PC-3 (cell line): ENCODE results near the gene JMJD7. TPM values are rescaled to one million over a fixed set of nuclear protein-coding genes. Genes with fewer than 3 reads are reported as not detected.
A peak's percentile ranks its signal among the peaks of the same experiment; 100 is the strongest.
"Not testable (repeated sequence)": the region's sequence is repeated elsewhere in the genome, so short reads cannot be mapped to it uniquely, and the experiment has no call there.

ENCODE experiments used
- ATAC-seq: fragments of 200-7000 bp; cut with Tn5 transposase; 2 replicates; pipeline ENCODE4 v1.9.1; 2020; ENCODE audit warnings: mild to moderate bottlenecking, moderate library complexity
- BruUV-seq: library from RNA; stranded (reverse); fragments of 400-500 nt; replicated peaks from 2 replicates; lab custom pipeline; 2021; lab: Mats Ljungman, UMichigan
- CTCF ChIA-PET: fragments of 300-600 bp; sonication (Branson Sonifier 250); formaldehyde crosslinking; loops from one replicate; lab custom pipeline; 2022; ENCODE audit warnings: antibody characterized with exemption; lab: Charles Lee
- POLR2A ChIA-PET: fragments of 300-600 bp; sonication (Branson Sonifier 250); formaldehyde crosslinking; loops from one replicate; lab custom pipeline; 2022; ENCODE audit warnings: antibody characterized with exemption; ENCODE audit not compliant: unreplicated experiment; lab: Charles Lee
- DNase-seq: peaks from one replicate; pipeline ENCODE4 v3.0.0-alpha.2; 2015
- H2AFZ ChIP-seq: fragments of 300-600 bp; sonication (generic); 2 replicates; pipeline ENCODE4 v1.6.0; 2016; ENCODE audit warnings: antibody characterized with exemption, low read length
- H3F3A ChIP-seq: fragments of 300-600 bp; sonication (generic); one replicate; pipeline ENCODE4 v1.6.0; 2017; ENCODE audit warnings: antibody characterized with exemption, low read length, control low read depth, mild to moderate bottlenecking; ENCODE audit not compliant: unreplicated experiment
- H3K27ac ChIP-seq: fragments of 300-600 bp; sonication (generic); 2 replicates; pipeline ENCODE4 v1.5.1; 2016; ENCODE audit warnings: mild to moderate bottlenecking, low read length
- H3K27me3 ChIP-seq: fragments of 300-600 bp; sonication (generic); 2 replicates; pipeline ENCODE4 v1.6.1; 2016; ENCODE audit warnings: low read length, mixed read lengths
- H3K36me3 ChIP-seq: fragments of 300-600 bp; sonication (generic); 2 replicates; pipeline ENCODE4 v1.6.1; 2016; ENCODE audit warnings: low read depth, mixed run types, low read length, mixed read lengths
- H3K4me1 ChIP-seq: fragments of 300-600 bp; sonication (generic); 2 replicates; pipeline ENCODE4 v1.5.1; 2016; ENCODE audit warnings: low read length; ENCODE audit not compliant: insufficient read depth
- H3K4me2 ChIP-seq: fragments of 300-600 bp; sonication (generic); 2 replicates; pipeline ENCODE4 v1.6.0; 2016; ENCODE audit warnings: low read length
- H3K4me3 ChIP-seq: fragments of 300-600 bp; sonication (generic); 2 replicates; pipeline ENCODE4 v1.5.1; 2016; ENCODE audit warnings: mild to moderate bottlenecking, low read length, mixed read lengths
- H3K79me2 ChIP-seq: fragments of 300-600 bp; sonication (generic); 2 replicates; pipeline ENCODE4 v1.6.1; 2017; ENCODE audit warnings: low read length, mixed read lengths
- H3K9ac ChIP-seq: fragments of 300-600 bp; sonication (generic); 2 replicates; pipeline ENCODE4 v1.6.0; 2016; ENCODE audit warnings: mild to moderate bottlenecking, low read length
- H3K9me2 ChIP-seq: fragments of 300-600 bp; sonication (generic); replicated peaks from 2 replicates; pipeline ENCODE4 v1.6.1; 2016; ENCODE audit warnings: mixed run types, low read length, mixed read lengths
- H3K9me3 ChIP-seq: fragments of 300-600 bp; sonication (generic); 2 replicates; pipeline ENCODE4 v1.6.1; 2016; ENCODE audit warnings: low read length, mixed read lengths
- H4K20me1 ChIP-seq: fragments of 300-600 bp; sonication (generic); 2 replicates; pipeline ENCODE4 v1.6.1; 2016; ENCODE audit warnings: low read length, mixed read lengths
- EZH2 ChIP-seq: fragments of 300-600 bp; sonication (generic); IDR thresholded peaks from one replicate; pipeline ENCODE4 v1.6.1; 2017; ENCODE audit warnings: antibody characterized with exemption, mild to moderate bottlenecking, low read length; ENCODE audit not compliant: unreplicated experiment
- EZH2phosphoT487 ChIP-seq: fragments of 300-600 bp; sonication (generic); IDR thresholded peaks from 2 replicates; pipeline ENCODE4 v1.6.1; 2018; ENCODE audit warnings: mild to moderate bottlenecking, antibody characterized with exemption, low read length, borderline replicate concordance
- intact Hi-C: fragments of 100-400 bp; cut with micrococcal nuclease; formaldehyde crosslinking; loops from 2 replicates; pipeline ENCODE4 v1.9.0; 2023
- total RNA-seq: library from RNA; depleted of rRNA; stranded (reverse); fragments of >200 nt; gene quantifications from 2 replicates; pipeline ENCODE4 v1.2.3, GENCODE V29; 2014
- TF ChIP-seq, protein P1 (sequence below): fragments of 300-600 bp; sonication (generic); conservative IDR thresholded peaks from 2 replicates; pipeline ENCODE4 v1.5.1; 2017; ENCODE audit warnings: antibody characterized with exemption, low read depth, mild to moderate bottlenecking, low read length

The JMJD7 gene
- total RNA-seq, 1 experiment from 2014 or later, result 13.7 TPM

- H3F3A ChIP-seq, result no peaks in the 10 kb centered on the region
- H4K20me1 ChIP-seq, result no peaks in the 10 kb centered on the region
- H2AFZ ChIP-seq, result peak overlapping the region; percentile 89
- H3K9me3 ChIP-seq, result no peaks in the 10 kb centered on the region
- peak; percentile 3 for ATAC-seq
- ChIA-PET POLR2A (interaction anchor here (0.6 kb wide), 1 partner anchor 145 kb away, joined by 7 read pairs; no protein-coding TSS in a partner anchor), CTCF (interaction anchor here (0.6 to 1.1 kb wide), 2 partner anchors 36 to 53 kb away, joined by 3 to 4 read pairs; partner anchors contain the start of gene MAPKBP1)
- no peak for DNase-seq
- H3K4me1 ChIP-seq, result peaks cover 17% of the 10 kb centered on the region
- intact Hi-C loops, result loop anchor here (10.0 kb wide), 1 partner anchor 147 kb away; the partner anchor contains the start of gene EHD4
- H3K36me3 ChIP-seq, result no peaks in the 10 kb centered on the region; the same call in 1 of the 2 replicates
- H3K9me2 ChIP-seq, result no peaks in the 10 kb centered on the region
- H3K27ac ChIP-seq, result no peak overlapping the region
- H3K4me3 ChIP-seq, result peak overlapping the region; percentile 87
- TF ChIP-seq EZH2phosphoT487 (no peak), EZH2 (no peak)
- TF ChIP-seq, protein P1, sequence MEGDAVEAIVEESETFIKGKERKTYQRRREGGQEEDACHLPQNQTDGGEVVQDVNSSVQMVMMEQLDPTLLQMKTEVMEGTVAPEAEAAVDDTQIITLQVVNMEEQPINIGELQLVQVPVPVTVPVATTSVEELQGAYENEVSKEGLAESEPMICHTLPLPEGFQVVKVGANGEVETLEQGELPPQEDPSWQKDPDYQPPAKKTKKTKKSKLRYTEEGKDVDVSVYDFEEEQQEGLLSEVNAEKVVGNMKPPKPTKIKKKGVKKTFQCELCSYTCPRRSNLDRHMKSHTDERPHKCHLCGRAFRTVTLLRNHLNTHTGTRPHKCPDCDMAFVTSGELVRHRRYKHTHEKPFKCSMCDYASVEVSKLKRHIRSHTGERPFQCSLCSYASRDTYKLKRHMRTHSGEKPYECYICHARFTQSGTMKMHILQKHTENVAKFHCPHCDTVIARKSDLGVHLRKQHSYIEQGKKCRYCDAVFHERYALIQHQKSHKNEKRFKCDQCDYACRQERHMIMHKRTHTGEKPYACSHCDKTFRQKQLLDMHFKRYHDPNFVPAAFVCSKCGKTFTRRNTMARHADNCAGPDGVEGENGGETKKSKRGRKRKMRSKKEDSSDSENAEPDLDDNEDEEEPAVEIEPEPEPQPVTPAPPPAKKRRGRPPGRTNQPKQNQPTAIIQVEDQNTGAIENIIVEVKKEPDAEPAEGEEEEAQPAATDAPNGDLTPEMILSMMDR, result no peak; the same call in 1 of the 2 replicates
- H3K9ac ChIP-seq, result peak overlapping the region; percentile 61
- H3K79me2 ChIP-seq, result peaks cover 19% of the 10 kb centered on the region
- H3K27me3 ChIP-seq, result no peaks in the 10 kb centered on the region
- BruUV-seq, result no TSS peak
- H3K4me2 ChIP-seq, result peak overlapping the region; percentile 93
These were observed 507 bp upstream of the JMJD7 start for GRCh38 chr15:41827290-41827879.

- Histone ChIP-seq H3K4me3 (peak overlapping the region; percentile 87), H3K27me3 (no peaks in the 10 kb centered on the region), H3K9me3 (no peaks in the 10 kb centered on the region), H3K9me2 (no peaks in the 10 kb centered on the region), H3K79me2 (peaks cover 23% of the 10 kb centered on the region), H3F3A (no peaks in the 10 kb centered on the region), H3K27ac (no peak overlapping the region), H3K4me2 (peak overlapping the region; percentile 87), H2AFZ (peak overlapping the region; percentile 78; the same call in 1 of the 2 replicates), H3K4me1 (peaks cover 29% of the 10 kb centered on the region), H3K36me3 (no peaks in the 10 kb centered on the region), H4K20me1 (no peaks in the 10 kb centered on the region), H3K9ac (peak overlapping the region; percentile 85)
- DNase-seq, result peak; percentile 33
- ChIA-PET CTCF (interaction anchor here (0.5 kb wide), 1 partner anchor 124 kb away, joined by 4 read pairs; no protein-coding TSS in a partner anchor), POLR2A (no interaction called here)
- intact Hi-C loops, result loop anchor here (2.0 to 10.0 kb wide), 3 partner anchors 66 to 146 kb away; partner anchors contain the start of genes EHD4 and SPTBN5
- no TSS peak for BruUV-seq
- TF ChIP-seq EZH2phosphoT487 (no peak), EZH2 (no peak)
- TF ChIP-seq, protein P1, result no peak
- ATAC-seq, result peak; percentile 1
These were observed 882 bp downstream of the JMJD7 start for GRCh38 chr15:41828807-41829141.

DNA sequence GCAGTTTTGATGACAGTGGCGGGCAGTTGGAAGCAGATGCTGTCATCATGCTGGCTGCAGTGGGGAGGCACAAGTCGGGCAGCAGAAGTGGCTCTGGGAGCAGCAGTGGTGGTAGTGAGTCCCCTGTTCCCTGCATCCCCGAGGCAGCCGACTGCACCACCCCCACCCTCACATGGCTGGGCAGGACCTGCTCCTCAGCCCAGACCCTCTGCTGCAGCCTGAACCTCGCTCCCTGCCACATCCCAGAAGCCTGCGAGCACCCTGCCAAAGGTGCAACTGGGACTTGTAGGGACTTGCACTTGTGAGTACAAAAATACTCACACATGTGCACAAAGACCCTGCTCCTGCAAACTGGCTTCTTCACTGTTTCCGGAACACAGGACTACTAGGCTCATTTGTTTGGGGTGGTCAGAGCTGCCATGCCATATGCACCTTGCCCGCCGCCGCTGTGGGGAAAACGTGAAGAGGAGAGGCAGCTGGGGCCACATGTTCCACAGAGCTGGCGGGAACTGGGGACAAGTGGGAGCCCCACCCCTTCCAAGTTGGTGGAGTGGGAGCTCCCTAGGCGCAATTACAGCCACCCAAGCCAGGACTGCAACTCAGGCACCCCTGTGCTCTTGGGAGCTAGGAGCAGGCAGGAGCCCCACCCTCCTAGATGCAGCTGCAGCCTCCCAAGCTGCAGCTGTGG, 2.2 kb downstream of the JMJD7 start:
- DNase-seq, result no peak
- ChIA-PET POLR2A (no interaction called here), CTCF (no interaction called here)
- intact Hi-C loops, result loop anchor here (2.0 to 10.0 kb wide), 3 partner anchors 65 to 145 kb away; partner anchors contain the start of genes EHD4 and SPTBN5
- no peak for ATAC-seq
- H3K27me3 ChIP-seq, result no peaks in the 10 kb centered on the region
- no peaks in the 10 kb centered on the region for H3K36me3 ChIP-seq
- no peaks in the 10 kb centered on the region for H3K9me3 ChIP-seq
- H3K9ac ChIP-seq, result no peak overlapping the region
- no peaks in the 10 kb centered on the region for H4K20me1 ChIP-seq
- TF ChIP-seq, protein P1, result no peak
- no peak for TF ChIP-seq EZH2phosphoT487
- TF ChIP-seq EZH2, result no peak
- H3K27ac ChIP-seq, result no peak overlapping the region
- H3K79me2 ChIP-seq, result peaks cover 29% of the 10 kb centered on the region
- H3F3A ChIP-seq, result no peaks in the 10 kb centered on the region
- BruUV-seq, result no TSS peak
- no peak overlapping the region for H3K4me3 ChIP-seq
- no peak overlapping the region for H3K4me2 ChIP-seq
- no peak overlapping the region for H2AFZ ChIP-seq
- H3K4me1 ChIP-seq, result peaks cover 30% of the 10 kb centered on the region
- H3K9me2 ChIP-seq, result no peaks in the 10 kb centered on the region

DNA sequence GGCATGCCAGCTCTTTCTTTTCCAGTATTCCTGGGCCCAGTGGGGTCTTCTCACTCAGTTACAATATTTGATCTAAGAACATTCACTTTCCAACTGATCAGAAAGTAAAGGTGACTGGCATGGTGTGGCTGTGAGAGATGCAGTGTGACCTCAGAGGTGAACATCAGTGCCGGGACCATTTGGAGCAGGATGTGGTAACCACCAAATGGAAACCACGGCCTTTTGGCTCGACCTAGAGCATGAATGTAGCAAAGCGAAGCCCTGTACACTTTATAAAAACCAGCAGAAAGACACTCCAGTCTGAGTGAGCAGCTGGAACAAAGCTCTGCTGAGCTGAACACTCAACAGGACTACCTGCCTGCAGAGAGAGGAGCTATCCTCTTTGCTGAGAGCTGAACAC, 3.4 kb downstream of the JMJD7 start:
- H3K27ac ChIP-seq, H2AFZ ChIP-seq, H3K4me2 ChIP-seq, H3K9ac ChIP-seq, H3F3A ChIP-seq, ATAC-seq, H4K20me1 ChIP-seq, CTCF ChIA-PET, H3K9me2 ChIP-seq, H3K4me3 ChIP-seq, intact Hi-C loops, H3K27me3 ChIP-seq, BruUV-seq, H3K36me3 ChIP-seq, DNase-seq, H3K9me3 ChIP-seq: not testable (repeated sequence)
- POLR2A ChIA-PET, result interaction anchor here (0.6 kb wide), 1 partner anchor 58 kb away, joined by 4 read pairs; no protein-coding TSS in a partner anchor
- Histone ChIP-seq H3K4me1 (peaks cover 30% of the 10 kb centered on the region), H3K79me2 (peaks cover 29% of the 10 kb centered on the region)
